ENCODE measurements around the gene POTEB.
"Not testable (repeated sequence)": the region's sequence is repeated elsewhere in the genome, so short reads cannot be mapped to it uniquely, and the experiment has no call there.

Gene POTEB

DNA sequence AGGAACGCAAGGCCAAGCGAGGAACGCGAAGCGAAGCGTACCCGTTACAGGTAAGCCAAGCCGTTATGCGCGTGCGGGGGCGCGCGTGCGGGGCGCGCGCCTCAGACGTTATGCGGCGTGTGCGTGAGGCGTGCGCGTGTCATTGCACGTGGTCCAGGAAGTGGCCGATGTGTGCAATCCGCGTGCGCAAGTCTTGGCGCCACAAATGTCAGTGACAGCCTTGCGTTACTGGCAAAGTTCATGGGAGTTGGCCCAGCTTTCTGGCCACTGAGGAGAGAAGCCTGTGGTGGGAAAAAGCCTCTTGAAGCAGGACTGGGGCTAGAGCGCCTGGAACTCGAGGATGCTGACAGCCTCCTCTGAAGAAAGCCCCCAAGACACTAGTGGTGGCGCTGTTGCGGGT, at the start of gene POTEB:
Gene POTEB, minus strand, starts transcription at position 101 of the 400 bp plus-strand sequence. CDS start 489 bp downstream, outside the sequence.
- not testable (repeated sequence) for DNase-seq

DNA sequence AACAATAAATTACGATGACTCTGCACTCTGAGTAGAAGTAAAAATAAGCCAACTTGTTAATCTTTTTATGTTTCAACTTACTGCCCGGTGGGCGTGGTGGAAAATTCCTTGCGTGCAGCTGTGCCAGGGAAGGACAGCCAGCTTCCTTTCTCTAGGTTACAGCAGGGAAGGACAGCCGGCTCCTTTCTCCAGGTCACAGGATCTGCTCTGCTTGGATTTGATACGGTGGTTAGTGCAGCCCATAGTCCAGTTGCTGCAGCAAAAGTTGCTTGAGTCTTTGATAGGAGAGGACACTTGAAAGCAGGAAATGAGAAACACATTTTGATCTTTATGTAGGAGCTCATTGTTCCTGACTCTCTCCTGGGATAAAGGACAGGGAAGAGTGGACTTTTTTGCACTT, 13.4 kb upstream of the POTEB start:
- DNase-seq: not testable (repeated sequence)

DNA sequence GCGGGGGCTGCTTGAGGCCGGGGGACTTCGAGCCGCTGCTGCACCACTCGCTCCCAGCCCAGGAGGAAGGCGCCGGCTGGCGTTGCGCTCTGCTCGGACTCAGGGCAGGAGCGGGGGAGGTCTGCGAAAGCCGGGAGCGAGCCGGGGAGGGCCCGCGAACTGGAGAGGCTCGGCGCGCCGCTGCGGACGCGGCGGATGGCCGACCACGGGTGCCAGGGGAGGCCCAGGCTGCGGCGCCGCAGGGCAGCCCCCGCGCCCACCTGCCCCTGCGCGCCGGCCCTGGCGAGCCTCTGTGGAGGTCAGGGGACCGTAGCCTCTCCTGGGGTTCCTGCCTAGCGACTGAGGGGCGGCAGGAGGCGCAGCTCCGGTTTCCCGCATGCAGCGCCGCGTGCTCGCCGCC, 12.0 kb upstream of the POTEB start:
- not testable (repeated sequence) for DNase-seq

DNA sequence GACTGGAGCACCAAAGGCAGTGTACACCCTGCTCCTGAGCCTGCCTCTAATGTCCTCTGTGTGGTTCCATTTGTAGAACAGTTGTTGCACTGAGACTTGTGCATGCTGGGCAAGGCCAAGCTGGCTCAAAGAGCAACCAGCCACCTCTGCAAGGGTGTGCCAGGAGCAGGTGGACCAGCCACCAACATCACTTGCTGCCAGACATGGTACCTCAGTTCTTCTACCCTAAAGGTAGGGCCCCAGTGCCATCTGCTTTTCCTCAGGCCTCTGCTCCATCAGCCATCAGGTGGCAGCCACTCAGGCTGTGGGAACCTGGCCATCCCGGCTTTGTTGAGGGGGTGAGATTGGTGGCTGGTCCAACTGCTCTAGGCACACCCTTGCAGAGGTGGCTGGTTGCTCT, 38.7 kb downstream of the POTEB start:
- DNase-seq: not testable (repeated sequence)
